ENCODE measurements around the gene KSR1. TPM values are rescaled to one million over a fixed set of nuclear protein-coding genes. Genes with fewer than 3 reads are reported as not detected.
"Not testable (repeated sequence)": the region's sequence is repeated elsewhere in the genome, so short reads cannot be mapped to it uniquely, and the experiment has no call there.

Gene KSR1
- polyA plus RNA-seq = 10 to 100 TPM in 3 of 4 donors, 1 to 10 TPM in 1; 8.6 to 73.8 (median 12.9) TPM
- long read RNA-seq, donor 1 = 0 reads
- long read RNA-seq, donor 2 = 0 reads
- long read RNA-seq, donor 3, partial matches to known transcripts = 0 of 1 reads
- long read RNA-seq, donor 3, other reads (novel, unspliced or antisense) = 0 of 1 reads
- long read RNA-seq, donor 4 = 0 reads
- long read RNA-seq, donor 5, partial matches to known transcripts = 11 of 12 reads
- long read RNA-seq, donor 5, other reads (novel, unspliced or antisense) = 0 of 12 reads
- long read RNA-seq, donor 6, partial matches to known transcripts = 0 of 1 reads
- long read RNA-seq, donor 6, other reads (novel, unspliced or antisense) = 0 of 1 reads
- long read RNA-seq, donor 7 = 0 reads
- long read RNA-seq, donor 8, partial matches to known transcripts = 6 of 6 reads
- long read RNA-seq, donor 8, other reads (novel, unspliced or antisense) = 0 of 6 reads
- long read RNA-seq, donor 9 = 0 reads
- long read RNA-seq, donor 10, partial matches to known transcripts = 0 of 2 reads
- long read RNA-seq, donor 10, other reads (novel, unspliced or antisense) = 0 of 2 reads

- peaks cover 0 to 27% (median 0%) of the 10 kb centered on the region in 3 donors for H3K4me1 ChIP-seq (ENCODE audit: control insufficient read depth in 3 of 3, insufficient read depth in 2 of 3, low read depth in 1 of 3, low read length in 2 of 3)
- H3K4me3 ChIP-seq (ENCODE audit: low read depth in 1 of 3, low read length in 3 of 3) = peak within 1 kb of the TSS; percentile 62 to 67 (median 63)
- FAIRE-seq = no peak
- peak within 1 kb of the TSS; percentile 16 to 60 (median 47) for H3K27ac ChIP-seq (ENCODE audit: low read depth in 1 of 3, low read length in 2 of 3)
- peak; percentile 80 to 94 for DNase-seq
- H3K9me3 ChIP-seq (ENCODE audit: control insufficient read depth in 2 of 2, insufficient read depth in 1 of 2, low read depth in 1 of 2, low read length in 1 of 2) = no peaks in the 10 kb centered on the region
- H3K36me3 ChIP-seq (ENCODE audit: control insufficient read depth in 3 of 3, insufficient read depth in 2 of 3, low read depth in 1 of 3, low read length in 3 of 3) = peaks cover 0 to 5% (median 0%) of the 10 kb centered on the region in 3 donors
- peaks cover 0 to 2% (median 0%) of the 10 kb centered on the region in 3 donors for H3K27me3 ChIP-seq (ENCODE audit: control insufficient read depth in 3 of 3, insufficient read depth in 3 of 3, low read length in 3 of 3)
- WGBS, 3 donors = 0 to 1% (median 0%) methylated on average over 23 to 88 of the region's 88 CpGs
Measured at GRCh38 chr17:27455914-27456680, at the start of gene KSR1. Gene KSR1 (plus strand): TSS chr17:27456448. CDS start chr17:27456644, 196 bp downstream.

- H3K27me3 ChIP-seq (ENCODE audit: control insufficient read depth in 3 of 3, insufficient read depth in 3 of 3, low read length in 3 of 3) = no peaks in the 10 kb centered on the region
- H3K36me3 ChIP-seq (ENCODE audit: control insufficient read depth in 3 of 3, insufficient read depth in 2 of 3, low read depth in 1 of 3, low read length in 3 of 3) = no peaks in the 10 kb centered on the region
- WGBS, 3 donors = 42 to 52% (median 43%) methylated on average over 6 of the region's 6 CpGs
- DNase-seq (peak in 1 of 2 donors; percentile 6), FAIRE-seq (no peak)
- no peak overlapping the region for H3K4me3 ChIP-seq (ENCODE audit: low read depth in 1 of 3, low read length in 3 of 3)
- H3K27ac ChIP-seq (ENCODE audit: low read depth in 1 of 3, low read length in 2 of 3) = no peak overlapping the region
- H3K9me3 ChIP-seq (ENCODE audit: control insufficient read depth in 2 of 2, insufficient read depth in 1 of 2, low read depth in 1 of 2, low read length in 1 of 2) = no peaks in the 10 kb centered on the region
- H3K4me1 ChIP-seq (ENCODE audit: control insufficient read depth in 3 of 3, insufficient read depth in 2 of 3, low read depth in 1 of 3, low read length in 2 of 3) = peaks cover 0 to 3% (median 0%) of the 10 kb centered on the region in 3 donors
Measured at GRCh38 chr17:27407916-27408864, 48.1 kb upstream of the KSR1 start.

- Histone ChIP-seq H3K36me3 (ENCODE audit: control insufficient read depth in 3 of 3, insufficient read depth in 2 of 3, low read depth in 1 of 3, low read length in 3 of 3) (no peaks in the 10 kb centered on the region), H3K4me1 (ENCODE audit: control insufficient read depth in 3 of 3, insufficient read depth in 2 of 3, low read depth in 1 of 3, low read length in 2 of 3) (peaks cover 0 to 3% (median 0%) of the 10 kb centered on the region in 3 donors), H3K9me3 (ENCODE audit: control insufficient read depth in 2 of 2, insufficient read depth in 1 of 2, low read depth in 1 of 2, low read length in 1 of 2) (no peaks in the 10 kb centered on the region), H3K27me3 (ENCODE audit: control insufficient read depth in 3 of 3, insufficient read depth in 3 of 3, low read length in 3 of 3) (no peaks in the 10 kb centered on the region), H3K4me3 (ENCODE audit: low read depth in 1 of 3, low read length in 3 of 3) (no peak overlapping the region), H3K27ac (ENCODE audit: low read depth in 1 of 3, low read length in 2 of 3) (no peak overlapping the region)
- FAIRE-seq (no peak), DNase-seq (no peak)
- 54 to 58% (median 56%) methylated on average over 4 of the region's 4 CpGs for WGBS, 3 donors
Measured at GRCh38 chr17:27408891-27409290, 47.4 kb upstream of the KSR1 start.

GRCh38 chr17:27412158-27412557 is 44.1 kb upstream of the KSR1 start:
- not testable (repeated sequence) for DNase-seq, FAIRE-seq

GRCh38 chr17:27413315-27413714 is 42.9 kb upstream of the KSR1 start:
- DNase-seq = no peak
- 24 to 47% (median 30%) methylated on average over 2 of the region's 2 CpGs for WGBS, 3 donors

More at GRCh38 chr17:27412158-27412557, 44.1 kb upstream of the KSR1 start:
- 69 to 81% (median 71%) methylated on average over 9 of the region's 9 CpGs for WGBS, 3 donors
- H3K4me3 ChIP-seq (ENCODE audit: low read depth in 1 of 3, low read length in 3 of 3); H3K9me3 ChIP-seq (ENCODE audit: control insufficient read depth in 2 of 2, insufficient read depth in 1 of 2, low read depth in 1 of 2, low read length in 1 of 2); H3K27ac ChIP-seq (ENCODE audit: low read depth in 1 of 3, low read length in 2 of 3); H3K27me3 ChIP-seq (ENCODE audit: control insufficient read depth in 3 of 3, insufficient read depth in 3 of 3, low read length in 3 of 3); H3K4me1 ChIP-seq (ENCODE audit: control insufficient read depth in 3 of 3, insufficient read depth in 2 of 3, low read depth in 1 of 3, low read length in 2 of 3); H3K36me3 ChIP-seq (ENCODE audit: control insufficient read depth in 3 of 3, insufficient read depth in 2 of 3, low read depth in 1 of 3, low read length in 3 of 3): not testable (repeated sequence)

DNA sequence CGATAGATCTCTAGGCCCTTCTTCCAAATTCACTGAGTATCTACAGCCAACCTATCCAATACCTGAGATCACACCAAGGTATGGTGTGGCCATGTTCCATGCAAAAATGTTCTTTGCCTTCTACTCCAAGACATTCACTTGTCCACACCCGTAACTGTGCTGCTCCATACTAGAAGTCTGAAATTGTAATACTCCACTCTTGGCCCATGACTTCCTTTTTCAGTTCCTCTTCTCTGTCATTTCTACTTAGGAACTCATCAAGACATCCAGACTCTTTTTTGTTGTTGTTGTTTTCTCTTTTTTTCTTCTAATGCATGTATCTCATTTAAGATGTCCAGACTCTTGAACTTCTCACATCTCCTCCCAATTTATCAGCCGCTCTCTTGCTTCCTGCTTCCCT is 42.5 kb upstream of the KSR1 start:
- H3K27ac ChIP-seq (ENCODE audit: low read depth in 1 of 3, low read length in 2 of 3) = no peak overlapping the region
- H3K4me3 ChIP-seq (ENCODE audit: low read depth in 1 of 3, low read length in 3 of 3) = no peak overlapping the region
- no peak for DNase-seq
- H3K27me3 ChIP-seq (ENCODE audit: control insufficient read depth in 3 of 3, insufficient read depth in 3 of 3, low read length in 3 of 3) = no peaks in the 10 kb centered on the region
- no peak for FAIRE-seq
- peaks cover 0 to under 1% (median 0%) of the 10 kb centered on the region in 3 donors for H3K4me1 ChIP-seq (ENCODE audit: control insufficient read depth in 3 of 3, insufficient read depth in 2 of 3, low read depth in 1 of 3, low read length in 2 of 3)
- no peaks in the 10 kb centered on the region for H3K9me3 ChIP-seq (ENCODE audit: control insufficient read depth in 2 of 2, insufficient read depth in 1 of 2, low read depth in 1 of 2, low read length in 1 of 2)
- 84 to 91% (median 89%) methylated on average over 3 of the region's 3 CpGs for WGBS, 3 donors
- H3K36me3 ChIP-seq (ENCODE audit: control insufficient read depth in 3 of 3, insufficient read depth in 2 of 3, low read depth in 1 of 3, low read length in 3 of 3) = no peaks in the 10 kb centered on the region

More at GRCh38 chr17:27413315-27413714, 42.9 kb upstream of the KSR1 start:
- H3K9me3 ChIP-seq (ENCODE audit: control insufficient read depth in 2 of 2, insufficient read depth in 1 of 2, low read depth in 1 of 2, low read length in 1 of 2) = no peaks in the 10 kb centered on the region
- peaks cover 0 to 3% (median 0%) of the 10 kb centered on the region in 3 donors for H3K4me1 ChIP-seq (ENCODE audit: control insufficient read depth in 3 of 3, insufficient read depth in 2 of 3, low read depth in 1 of 3, low read length in 2 of 3)
- FAIRE-seq = no peak
- no peaks in the 10 kb centered on the region for H3K27me3 ChIP-seq (ENCODE audit: control insufficient read depth in 3 of 3, insufficient read depth in 3 of 3, low read length in 3 of 3)
- H3K36me3 ChIP-seq (ENCODE audit: control insufficient read depth in 3 of 3, insufficient read depth in 2 of 3, low read depth in 1 of 3, low read length in 3 of 3) = no peaks in the 10 kb centered on the region
- no peak overlapping the region for H3K4me3 ChIP-seq (ENCODE audit: low read depth in 1 of 3, low read length in 3 of 3)
- no peak overlapping the region for H3K27ac ChIP-seq (ENCODE audit: low read depth in 1 of 3, low read length in 2 of 3)

- no peak overlapping the region for H3K4me3 ChIP-seq (ENCODE audit: low read depth in 1 of 3, low read length in 3 of 3)
- no peaks in the 10 kb centered on the region for H3K36me3 ChIP-seq (ENCODE audit: control insufficient read depth in 3 of 3, insufficient read depth in 2 of 3, low read depth in 1 of 3, low read length in 3 of 3)
- DNase-seq = no peak
- no peak for FAIRE-seq
- no peaks in the 10 kb centered on the region for H3K4me1 ChIP-seq (ENCODE audit: control insufficient read depth in 3 of 3, insufficient read depth in 2 of 3, low read depth in 1 of 3, low read length in 2 of 3)
- WGBS, 3 donors = 78 to 87% (median 79%) methylated on average over 3 of the region's 3 CpGs
- H3K9me3 ChIP-seq (ENCODE audit: control insufficient read depth in 2 of 2, insufficient read depth in 1 of 2, low read depth in 1 of 2, low read length in 1 of 2) = no peaks in the 10 kb centered on the region
- no peak overlapping the region for H3K27ac ChIP-seq (ENCODE audit: low read depth in 1 of 3, low read length in 2 of 3)
- no peaks in the 10 kb centered on the region for H3K27me3 ChIP-seq (ENCODE audit: control insufficient read depth in 3 of 3, insufficient read depth in 3 of 3, low read length in 3 of 3)
Measured at GRCh38 chr17:27414271-27414670, 42.0 kb upstream of the KSR1 start.
